ENCODE results near the gene KMT2C. TPM values are rescaled to one million over a fixed set of nuclear protein-coding genes. Genes with fewer than 3 reads are reported as not detected.

The KMT2C gene
- total and polyA plus RNA-seq, 2 of the 13 experiments (the other 11 are each of a cell fraction or from before 2014, with no cell fraction given), result 7.1 to 14.4 TPM

GRCh38 chr7:152362128-152362926 lies 73.5 kb downstream of the KMT2C start (continued):
- TF ChIP-seq PRDM10 (CRISPR knock-in tag; IDR thresholded peaks at IDR 0.05; ENCODE audit: low read depth) (no peak), ELF1 (CRISPR knock-in tag; IDR thresholded peaks at IDR 0.05) (no peak), SNAI1 (CRISPR knock-in tag; IDR thresholded peaks at IDR 0.05; ENCODE audit: borderline replicate concordance) (no peak), KLF11 (CRISPR knock-in tag; IDR thresholded peaks at IDR 0.05) (no peak), ZNF589 (CRISPR knock-in tag; conservative IDR thresholded peaks at IDR 0.05) (no peak), HDAC6 (IDR thresholded peaks at IDR 0.05; ENCODE audit: low read depth, low read length) (no peak), HMG20B (CRISPR knock-in tag; conservative IDR thresholded peaks at IDR 0.05) (no peak), MTF2 (CRISPR knock-in tag; IDR thresholded peaks at IDR 0.05; ENCODE audit: borderline replicate concordance) (no peak), HDAC1 (CRISPR knock-in tag; IDR thresholded peaks at IDR 0.05) (no peak)
- TF ChIP-seq, protein P1, sequence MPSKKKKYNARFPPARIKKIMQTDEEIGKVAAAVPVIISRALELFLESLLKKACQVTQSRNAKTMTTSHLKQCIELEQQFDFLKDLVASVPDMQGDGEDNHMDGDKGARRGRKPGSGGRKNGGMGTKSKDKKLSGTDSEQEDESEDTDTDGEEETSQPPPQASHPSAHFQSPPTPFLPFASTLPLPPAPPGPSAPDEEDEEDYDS (CRISPR knock-in tag; IDR thresholded peaks at IDR 0.05), result no peak
- TF ChIP-seq, protein P2, sequence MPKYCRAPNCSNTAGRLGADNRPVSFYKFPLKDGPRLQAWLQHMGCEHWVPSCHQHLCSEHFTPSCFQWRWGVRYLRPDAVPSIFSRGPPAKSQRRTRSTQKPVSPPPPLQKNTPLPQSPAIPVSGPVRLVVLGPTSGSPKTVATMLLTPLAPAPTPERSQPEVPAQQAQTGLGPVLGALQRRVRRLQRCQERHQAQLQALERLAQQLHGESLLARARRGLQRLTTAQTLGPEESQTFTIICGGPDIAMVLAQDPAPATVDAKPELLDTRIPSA (CRISPR knock-in tag; IDR thresholded peaks at IDR 0.05; ENCODE audit: borderline replicate concordance), result no peak
